Measurements from ENCODE around the gene ABR.
"Not testable (repeated sequence)": the region's sequence is repeated elsewhere in the genome, so short reads cannot be mapped to it uniquely, and the experiment has no call there.

The ABR gene

GRCh38 chr17:1122533-1123392, 57.0 kb downstream of the ABR start:
- in situ Hi-C loops (cut with MboI; ENCODE audit: low sequenced_read_pairs) = no loop called here

GRCh38 chr17:1121442-1121817, 58.4 kb downstream of the ABR start:
- in situ Hi-C loops (cut with MboI; ENCODE audit: low sequenced_read_pairs) = not testable (repeated sequence)

GRCh38 chr17:1120596-1121441, 59.0 kb downstream of the ABR start:
- in situ Hi-C loops (cut with MboI; ENCODE audit: low sequenced_read_pairs) = no loop called here

GRCh38 chr17:1119924-1120323, 59.9 kb downstream of the ABR start:
- in situ Hi-C loops (cut with MboI; ENCODE audit: low sequenced_read_pairs) = no loop called here

- in situ Hi-C loops (cut with MboI; ENCODE audit: low sequenced_read_pairs) = no loop called here
Observed at GRCh38 chr17:1116602-1117001, 63.2 kb downstream of the ABR start.

- in situ Hi-C loops (cut with MboI; ENCODE audit: low sequenced_read_pairs) = no loop called here
Observed at GRCh38 chr17:1112875-1113274, 66.9 kb downstream of the ABR start.

GRCh38 chr17:1111599-1112443, 68.0 kb downstream of the ABR start:
- in situ Hi-C loops (cut with MboI; ENCODE audit: low sequenced_read_pairs) = no loop called here

- in situ Hi-C loops (cut with MboI; ENCODE audit: low sequenced_read_pairs) = no loop called here
Observed at GRCh38 chr17:1110862-1111598, 68.8 kb downstream of the ABR start.

GRCh38 chr17:1110541-1110861, 69.3 kb downstream of the ABR start:
- in situ Hi-C loops (cut with MboI; ENCODE audit: low sequenced_read_pairs) = no loop called here

GRCh38 chr17:1109606-1110540, 69.9 kb downstream of the ABR start:
- in situ Hi-C loops (cut with MboI; ENCODE audit: low sequenced_read_pairs) = no loop called here

GRCh38 chr17:1108765-1109605, 70.8 kb downstream of the ABR start:
- in situ Hi-C loops (cut with MboI; ENCODE audit: low sequenced_read_pairs) = no loop called here

- in situ Hi-C loops (cut with MboI; ENCODE audit: low sequenced_read_pairs) = no loop called here
Observed at GRCh38 chr17:1108478-1108764, 71.4 kb downstream of the ABR start.

- in situ Hi-C loops (cut with MboI; ENCODE audit: low sequenced_read_pairs) = no loop called here
Observed at GRCh38 chr17:1107777-1108477, 71.9 kb downstream of the ABR start.

- in situ Hi-C loops (cut with MboI; ENCODE audit: low sequenced_read_pairs) = no loop called here
Observed at GRCh38 chr17:1107083-1107776, 72.6 kb downstream of the ABR start.

- in situ Hi-C loops (cut with MboI; ENCODE audit: low sequenced_read_pairs) = no loop called here
Observed at GRCh38 chr17:1104222-1104621, 75.6 kb downstream of the ABR start.

- in situ Hi-C loops (cut with MboI; ENCODE audit: low sequenced_read_pairs) = no loop called here
Observed at GRCh38 chr17:1100382-1100781, 79.4 kb downstream of the ABR start.

- in situ Hi-C loops (cut with MboI; ENCODE audit: low sequenced_read_pairs) = no loop called here
Observed at GRCh38 chr17:1099242-1099641, 80.5 kb downstream of the ABR start.
